Keratinocyte (primary cell): ENCODE measurements around the gene CEP85L. TPM values are rescaled to one million over a fixed set of nuclear protein-coding genes. Genes with fewer than 3 reads are reported as not detected.

Experiments used
- DNase-seq: peaks from one replicate; pipeline ENCODE4 v3.0.0-alpha.2; 2011; ENCODE audit warnings: low read depth, missing footprints, low spot score
- FAIRE-seq: peaks from 2 replicates; lab custom pipeline; 2011; peaks lifted over from hg19 to GRCh38; lab: Jason Lieb, UNC
- H2AFZ ChIP-seq: 2 replicates; pipeline ENCODE4 v1.6.0; 2012; ENCODE audit warnings: low read length, control low read depth, inconsistent platforms; ENCODE audit not compliant: control insufficient read depth
- H3K27ac ChIP-seq: 2 replicates; pipeline ENCODE4 v1.5.1; 2011; ENCODE audit warnings: low read length; ENCODE audit not compliant: control insufficient read depth, insufficient read depth
- H3K27me3 ChIP-seq: 3 replicates; pipeline ENCODE4 v1.6.0; 2011; ENCODE audit warnings: low read length; ENCODE audit not compliant: control insufficient read depth, insufficient read depth; ENCODE audit errors: extremely low read depth
- H3K36me3 ChIP-seq, 2 experiments: 2 replicates in 1 of 2; 3 replicates in 1 of 2; pipeline ENCODE4 v1.5.1; 2011; ENCODE audit warnings: low read length in 2 of 2, mild to moderate bottlenecking in 1 of 2; ENCODE audit not compliant: control insufficient read depth in 2 of 2, insufficient read depth in 2 of 2; ENCODE audit errors: extremely low read depth in 1 of 2
- H3K4me1 ChIP-seq: 3 replicates; pipeline ENCODE4 v1.5.1; 2011; ENCODE audit warnings: low read length; ENCODE audit not compliant: control insufficient read depth, insufficient read depth; ENCODE audit errors: extremely low read depth
- H3K4me2 ChIP-seq: 3 replicates; pipeline ENCODE4 v1.6.0; 2011; ENCODE audit warnings: low read depth, low read length; ENCODE audit not compliant: control insufficient read depth, insufficient read depth; ENCODE audit errors: extremely low read depth
- H3K4me3 ChIP-seq, 3 experiments: fragments of 200-600 bp in 1 of 3; sonication (generic) in 1 of 3; 2 replicates in 2 of 3; 3 replicates in 1 of 3; pipeline ENCODE4 v1.5.1; 2011 to 2016; ENCODE audit warnings: low read length in 3 of 3, mild to moderate bottlenecking in 3 of 3, control low read depth in 2 of 3, inconsistent platforms in 1 of 3, low read depth in 1 of 3, mixed read lengths in 1 of 3, mixed run types in 1 of 3, moderate library complexity in 1 of 3; ENCODE audit not compliant: control insufficient read depth in 2 of 3, insufficient read depth in 2 of 3; ENCODE audit errors: extremely low read depth in 1 of 3
- H3K79me2 ChIP-seq: 2 replicates; pipeline ENCODE4 v1.6.0; 2012; ENCODE audit warnings: low read length; ENCODE audit not compliant: control insufficient read depth, insufficient read depth
- H3K9ac ChIP-seq: 3 replicates; pipeline ENCODE4 v1.6.0; 2011; ENCODE audit warnings: low read length; ENCODE audit not compliant: control insufficient read depth, insufficient read depth; ENCODE audit errors: extremely low read depth
- H3K9me1 ChIP-seq: 3 replicates; pipeline ENCODE4 v1.6.0; 2011; ENCODE audit warnings: low read length; ENCODE audit not compliant: control insufficient read depth, insufficient read depth; ENCODE audit errors: extremely low read depth
- H3K9me3 ChIP-seq: 2 replicates; pipeline ENCODE4 v1.5.1; 2012; ENCODE audit warnings: low read depth, low read length; ENCODE audit not compliant: control insufficient read depth
- H4K20me1 ChIP-seq: 3 replicates; pipeline ENCODE4 v1.6.0; 2011; ENCODE audit warnings: low read length; ENCODE audit not compliant: control insufficient read depth, insufficient read depth; ENCODE audit errors: extremely low read depth
- EZH2 ChIP-seq: IDR thresholded peaks from one replicate; pipeline ENCODE4 v1.6.1; 2012; ENCODE audit warnings: inconsistent platforms, mild to moderate bottlenecking, low read length, moderate library complexity
- dilution Hi-C: fragments of 300-500 bp; cut with MboI; formaldehyde crosslinking; loops from one replicate; pipeline ENCODE4 v1.7.0; 2020; ENCODE audit warnings: low sequenced_read_pairs; ENCODE audit not compliant: extremely low pct_ligation_motif_present
- polyA plus RNA-seq, 5 experiments: library from polyadenylated mRNA; depleted of rRNA in 3 of 5; stranded (reverse) in 3 of 5; stranded (forward) in 1 of 5; unstranded in 1 of 5; fragments of >200 nt; gene quantifications; 1 replicate in 1 of 5; 2 replicates in 3 of 5; 3 replicates in 1 of 5; pipeline versions ENCODE4 v1.2.1 to v1.2.3, GENCODE V29; 2011 to 2012; ENCODE audit warnings: missing spikeins in 2 of 5, low read depth in 1 of 5, low replicate concordance in 1 of 5
- TF ChIP-seq, protein P1 (sequence below), 3 experiments: IDR thresholded peaks in 1 of 3; conservative IDR thresholded peaks in 1 of 3; optimal IDR thresholded peaks in 1 of 3; 2 replicates in 2 of 3; 3 replicates in 1 of 3; pipeline versions ENCODE3 to v1.5.1; 2011; ENCODE audit warnings: low read length in 3 of 3, mild to moderate bottlenecking in 3 of 3, moderate library complexity in 2 of 3, control low read depth in 1 of 3, inconsistent platforms in 1 of 3; ENCODE audit not compliant: insufficient read depth in 2 of 3; ENCODE audit errors: extremely low read depth in 1 of 3

The CEP85L gene
- polyA plus RNA-seq, 1 donor (not counting 4 experiments of a cell fraction or from before 2014, with no cell fraction given) = 3.5 TPM

DNA sequence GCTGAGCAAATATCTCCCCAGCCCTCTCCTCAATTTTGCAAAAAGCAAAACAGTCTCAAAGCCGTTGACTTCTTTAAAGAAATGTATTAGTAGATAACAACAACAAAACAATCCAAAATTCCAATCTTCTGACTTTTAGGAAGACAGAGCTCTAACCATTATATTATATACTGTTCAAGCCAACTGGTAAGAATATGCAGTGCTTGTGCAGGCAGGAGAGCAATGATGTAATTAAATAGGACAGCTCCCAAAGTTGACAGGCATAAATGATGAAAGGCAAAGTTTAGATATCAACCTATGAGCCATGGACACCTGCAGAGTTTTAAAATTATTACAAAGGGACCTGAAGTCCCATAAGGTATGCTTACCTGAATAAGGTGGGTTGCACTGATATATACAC lies 16.6 kb upstream of the CEP85L start:
- Histone ChIP-seq H3K4me2 (no peak overlapping the region), H3K4me1 (no peaks in the 10 kb centered on the region), H3K79me2 (no peaks in the 10 kb centered on the region), H3K36me3 (no peaks in the 10 kb centered on the region), H4K20me1 (no peaks in the 10 kb centered on the region), H3K9me1 (no peaks in the 10 kb centered on the region), H3K9me3 (no peaks in the 10 kb centered on the region), H3K27me3 (no peaks in the 10 kb centered on the region), H3K9ac (no peak overlapping the region), H3K27ac (no peak overlapping the region), H3K4me3 (no peak overlapping the region), H2AFZ (no peak overlapping the region)
- TF ChIP-seq, protein P1, sequence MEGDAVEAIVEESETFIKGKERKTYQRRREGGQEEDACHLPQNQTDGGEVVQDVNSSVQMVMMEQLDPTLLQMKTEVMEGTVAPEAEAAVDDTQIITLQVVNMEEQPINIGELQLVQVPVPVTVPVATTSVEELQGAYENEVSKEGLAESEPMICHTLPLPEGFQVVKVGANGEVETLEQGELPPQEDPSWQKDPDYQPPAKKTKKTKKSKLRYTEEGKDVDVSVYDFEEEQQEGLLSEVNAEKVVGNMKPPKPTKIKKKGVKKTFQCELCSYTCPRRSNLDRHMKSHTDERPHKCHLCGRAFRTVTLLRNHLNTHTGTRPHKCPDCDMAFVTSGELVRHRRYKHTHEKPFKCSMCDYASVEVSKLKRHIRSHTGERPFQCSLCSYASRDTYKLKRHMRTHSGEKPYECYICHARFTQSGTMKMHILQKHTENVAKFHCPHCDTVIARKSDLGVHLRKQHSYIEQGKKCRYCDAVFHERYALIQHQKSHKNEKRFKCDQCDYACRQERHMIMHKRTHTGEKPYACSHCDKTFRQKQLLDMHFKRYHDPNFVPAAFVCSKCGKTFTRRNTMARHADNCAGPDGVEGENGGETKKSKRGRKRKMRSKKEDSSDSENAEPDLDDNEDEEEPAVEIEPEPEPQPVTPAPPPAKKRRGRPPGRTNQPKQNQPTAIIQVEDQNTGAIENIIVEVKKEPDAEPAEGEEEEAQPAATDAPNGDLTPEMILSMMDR (optimal IDR thresholded peaks at IDR 0.05 in 1 of 3, IDR thresholded peaks at IDR 0.05 in 1 of 3, conservative IDR thresholded peaks at IDR 0.05 in 1 of 3; ENCODE audit: extremely low read depth in 1 of 3, insufficient read depth in 2 of 3, low read length in 3 of 3) = no peak
- TF ChIP-seq EZH2 = no peak
- FAIRE-seq (no peak), DNase-seq (no peak)
- dilution Hi-C loops = no loop called here

DNA sequence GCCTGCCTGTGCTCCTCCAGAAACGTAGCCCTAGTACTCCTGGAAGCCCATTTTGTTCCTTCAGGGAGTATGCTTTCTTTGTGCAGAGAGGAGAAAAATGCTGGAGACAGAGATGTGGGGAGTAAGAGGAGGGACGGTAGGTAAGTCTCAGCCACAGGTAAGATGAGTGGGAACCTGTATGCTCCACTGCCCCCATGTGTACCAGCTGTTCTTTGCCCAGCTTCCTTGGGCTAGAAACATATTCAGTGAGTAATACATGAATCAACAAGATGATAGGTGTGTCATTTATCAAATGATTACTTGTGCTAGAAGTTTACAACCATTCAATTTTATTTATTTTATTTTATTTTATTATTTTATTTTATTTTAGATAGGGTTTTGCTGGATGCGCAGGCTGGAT lies 13.6 kb upstream of the CEP85L start:
- Histone ChIP-seq H3K9me1 (no peaks in the 10 kb centered on the region), H3K79me2 (no peaks in the 10 kb centered on the region), H3K9me3 (no peaks in the 10 kb centered on the region), H3K36me3 (no peaks in the 10 kb centered on the region), H3K4me1 (no peaks in the 10 kb centered on the region), H3K4me3 (no peak overlapping the region), H4K20me1 (no peaks in the 10 kb centered on the region), H3K4me2 (no peak overlapping the region), H3K27me3 (no peaks in the 10 kb centered on the region), H2AFZ (no peak overlapping the region), H3K9ac (no peak overlapping the region), H3K27ac (no peak overlapping the region)
- DNase-seq = no peak
- no peak for TF ChIP-seq EZH2
- TF ChIP-seq, protein P1 (optimal IDR thresholded peaks at IDR 0.05 in 1 of 3, IDR thresholded peaks at IDR 0.05 in 1 of 3, conservative IDR thresholded peaks at IDR 0.05 in 1 of 3; ENCODE audit: extremely low read depth in 1 of 3, insufficient read depth in 2 of 3, low read length in 3 of 3) = peak in 1 of 3 experiments; percentile 22
- dilution Hi-C loops = no loop called here
- no peak for FAIRE-seq
